Vagina (tissue), 2 donors: ENCODE data around the gene ADGRV1.

Source experiments
- CTCF ChIP-seq, 3 experiments: fragments of 450-650 bp in 2 of 3; fragments of 200-600 bp in 1 of 3; sonication (generic) in 1 of 3; IDR thresholded peaks; one replicate each; pipeline ENCODE4 v1.5.1; 2017 to 2019; ENCODE audit warnings: antibody characterized with exemption in 3 of 3, mild to moderate bottlenecking in 2 of 3, moderate library complexity in 2 of 3
- POLR2A ChIP-seq, 2 donors: fragments of 450-650 bp; IDR thresholded peaks; one replicate each; pipeline ENCODE4 v1.6.1; 2017; ENCODE audit warnings: antibody characterized with exemption in 2 of 2, mild to moderate bottlenecking in 2 of 2, moderate library complexity in 2 of 2

GRCh38 chr5:91177639-91178038 lies 619.0 kb downstream of the ADGRV1 start:
- TF ChIP-seq POLR2A (IDR thresholded peaks at IDR 0.05) (no peak), CTCF (IDR thresholded peaks at IDR 0.05) (no peak)
